HL-60 (cell line): Measurements from ENCODE around the gene CUTA.

ENCODE experiments used
- DNase-seq, 2 experiments: peaks; one replicate each; pipeline ENCODE4 v3.0.0-alpha.2; 2010 to 2020; ENCODE audit warnings: low read depth in 1 of 2, low spot score in 1 of 2
- H3K27ac ChIP-seq: fragments of 250-450 bp; sonication (Bioruptor Pico); replicated peaks from 2 replicates; pipeline ENCODE4 v1.5.1; 2020; ENCODE audit warnings: mild to moderate bottlenecking, moderate library complexity
- H3K27me3 ChIP-seq: fragments of 250-450 bp; sonication (Bioruptor Pico); 2 replicates; pipeline ENCODE4 v1.5.1; 2021; ENCODE audit warnings: mild to moderate bottlenecking, moderate library complexity; ENCODE audit not compliant: insufficient read depth, poor library complexity, severe bottlenecking
- H3K4me3 ChIP-seq: replicated peaks from 2 replicates; pipeline ENCODE4 v1.5.1; 2011; ENCODE audit warnings: mild to moderate bottlenecking, control low read depth, low read length; ENCODE audit not compliant: insufficient read depth
- CTCF ChIP-seq: IDR thresholded peaks from one replicate; pipeline ENCODE4 v1.5.1; 2011; ENCODE audit warnings: low read length, control low read depth, inconsistent platforms; ENCODE audit not compliant: insufficient read depth
- GABPA ChIP-seq: IDR thresholded peaks from 2 replicates; pipeline ENCODE4 v1.6.1; 2012; ENCODE audit warnings: low read depth
- POLR2AphosphoS5 ChIP-seq: IDR thresholded peaks from 2 replicates; pipeline ENCODE4 v1.6.1; 2012; ENCODE audit warnings: low read depth
- REST ChIP-seq: IDR thresholded peaks from 2 replicates; pipeline ENCODE4 v1.6.1; 2012; ENCODE audit warnings: low read depth; ENCODE audit not compliant: insufficient replicate concordance
- SPI1 ChIP-seq: IDR thresholded peaks from 2 replicates; pipeline ENCODE4 v1.6.1; 2012; ENCODE audit warnings: low read depth, mild to moderate bottlenecking, borderline replicate concordance

The CUTA gene

GRCh38 chr6:33426590-33427511 lies 8.9 kb upstream of the CUTA start:
- H3K4me3 ChIP-seq: peak overlapping the region; percentile 58
- H3K27me3 ChIP-seq: no peaks in the 10 kb centered on the region
- no peak for DNase-seq
- H3K27ac ChIP-seq: no peak overlapping the region; the same call in 1 of the 2 replicates
- no peak for TF ChIP-seq REST
- TF ChIP-seq GABPA: no peak
- no peak for TF ChIP-seq CTCF
- TF ChIP-seq POLR2AphosphoS5: no peak
- no peak for TF ChIP-seq SPI1

GRCh38 chr6:33425668-33426577 lies 8.0 kb upstream of the CUTA start:
- DNase-seq: peak; percentile 75 to 81
- H3K27me3 ChIP-seq: no peaks in the 10 kb centered on the region
- H3K27ac ChIP-seq: peak overlapping the region; percentile 54
- TF ChIP-seq SPI1: no peak
- no peak for TF ChIP-seq REST
- no peak for TF ChIP-seq GABPA
- TF ChIP-seq CTCF: peak; percentile 29
- TF ChIP-seq POLR2AphosphoS5: peak; percentile 43; the same call in 1 of the 2 replicates
- H3K4me3 ChIP-seq: peak overlapping the region; percentile 58

GRCh38 chr6:33424855-33425667 lies 7.2 kb upstream of the CUTA start:
- Histone ChIP-seq H3K4me3 (peak overlapping the region; percentile 58), H3K27me3 (no peaks in the 10 kb centered on the region), H3K27ac (peak overlapping the region; percentile 54)
- DNase-seq: no peak
- TF ChIP-seq SPI1 (no peak), CTCF (no peak), GABPA (no peak), POLR2AphosphoS5 (no peak), REST (no peak)
